ENCODE data around the gene RGS3. TPM values are rescaled to one million over a fixed set of nuclear protein-coding genes. Genes with fewer than 3 reads are reported as not detected.

The RGS3 gene
- total RNA-seq, 2 donors from 2014 or later: 36.5 to 48.2 TPM

DNA sequence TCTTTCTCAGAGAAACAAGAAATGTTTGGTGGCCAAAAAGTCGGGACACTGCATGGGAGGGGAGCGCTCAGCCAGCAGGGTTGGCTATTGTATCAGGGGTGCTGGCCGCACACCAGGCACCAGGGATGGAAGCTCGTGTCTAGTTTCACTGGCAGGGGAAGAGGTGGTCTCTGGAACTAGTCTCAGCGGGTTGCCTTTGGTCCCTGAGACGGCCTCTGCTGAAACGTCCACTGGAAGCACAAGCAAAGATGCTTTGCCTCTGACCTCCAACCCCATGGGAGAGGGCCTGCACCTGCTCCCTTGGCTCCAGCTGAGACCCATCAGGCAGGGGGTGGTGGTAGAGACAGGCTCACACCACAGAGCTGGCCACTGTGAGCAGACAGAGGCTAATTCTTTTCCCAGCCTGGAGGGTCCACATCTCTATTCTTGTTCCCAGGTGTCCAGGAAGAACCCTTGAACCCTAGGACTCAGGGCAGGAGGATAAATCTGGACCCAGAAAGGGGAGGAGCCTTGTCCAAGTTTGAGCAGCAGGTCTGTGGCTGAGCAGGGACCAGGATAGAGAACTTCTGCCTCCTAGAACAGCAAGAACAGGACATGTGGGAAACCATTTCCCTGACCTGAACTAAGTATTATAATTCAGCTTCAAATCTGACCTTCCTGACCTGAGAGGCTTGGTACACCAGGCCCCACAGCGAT lies 102.6 kb downstream of the RGS3 start:
- DNase-seq (no peak), ATAC-seq (replicated peaks in 1 of 2) (no peak)
- Mint-ChIP-seq H3K36me3 (ENCODE audit: insufficient read depth in 2 of 2) (no peaks in the 10 kb centered on the region), H3K9me3 (no peaks in the 10 kb centered on the region), H3K4me3 (no peak overlapping the region), H3K4me1 (ENCODE audit: low read depth) (peaks cover 7% of the 10 kb centered on the region), H3K27me3 (ENCODE audit: low read depth) (no peaks in the 10 kb centered on the region), H3K27ac (peak overlapping the region; percentile 5)

DNA sequence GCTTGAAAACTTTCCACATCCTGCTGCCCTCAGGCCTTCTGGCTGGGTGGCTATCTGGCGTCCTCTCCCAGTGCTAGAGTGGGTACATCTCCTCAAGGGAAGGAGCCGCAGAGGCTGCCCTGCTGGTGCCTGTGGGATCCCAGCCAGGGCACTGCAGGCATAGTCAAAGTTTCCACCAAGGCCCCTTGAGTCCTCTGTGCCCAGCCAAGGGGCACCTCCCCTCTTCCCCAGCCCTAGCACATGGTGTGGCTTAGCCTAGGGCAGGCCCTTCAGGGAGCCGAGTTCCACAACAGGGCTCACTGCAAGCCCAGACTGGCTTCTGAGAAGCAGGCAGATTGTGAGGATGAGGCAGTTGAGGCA lies 103.2 kb downstream of the RGS3 start:
- Mint-ChIP-seq H3K27ac (no peak overlapping the region), H3K36me3 (ENCODE audit: insufficient read depth in 2 of 2) (no peaks in the 10 kb centered on the region), H3K4me1 (ENCODE audit: low read depth) (peaks cover 12% of the 10 kb centered on the region), H3K9me3 (no peaks in the 10 kb centered on the region), H3K27me3 (ENCODE audit: low read depth) (no peaks in the 10 kb centered on the region), H3K4me3 (no peak overlapping the region)
- DNase-seq: no peak
- ATAC-seq (replicated peaks in 1 of 2): no peak

- Mint-ChIP-seq H3K36me3 (ENCODE audit: insufficient read depth in 2 of 2) (no peaks in the 10 kb centered on the region), H3K4me3 (no peak overlapping the region), H3K27me3 (ENCODE audit: low read depth) (no peaks in the 10 kb centered on the region), H3K27ac (no peak overlapping the region), H3K9me3 (no peaks in the 10 kb centered on the region), H3K4me1 (ENCODE audit: low read depth) (peaks cover 15% of the 10 kb centered on the region)
- no peak for ATAC-seq (replicated peaks in 1 of 2)
- DNase-seq: no peak
These were observed 104.0 kb downstream of the RGS3 start for GRCh38 chr9:113567361-113568080.

DNA sequence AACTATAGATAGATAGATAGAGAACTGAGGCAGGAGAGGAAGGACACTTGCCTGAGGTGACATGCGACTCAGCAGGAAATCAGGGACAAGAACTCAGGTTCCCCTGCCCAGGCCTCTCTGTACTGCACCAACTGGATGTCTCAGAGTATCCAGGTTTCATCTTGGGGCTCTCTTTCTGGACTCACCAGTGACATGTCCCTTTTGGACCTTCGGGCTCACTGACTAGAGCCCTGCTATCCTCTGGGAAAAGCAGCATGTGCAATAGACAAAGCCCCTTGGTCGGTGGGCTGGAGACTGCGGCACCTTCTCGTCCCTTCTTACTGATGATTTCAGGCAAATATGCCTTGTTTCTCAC lies 104.5 kb downstream of the RGS3 start:
- no peaks in the 10 kb centered on the region for H3K36me3 Mint-ChIP-seq (ENCODE audit: insufficient read depth in 2 of 2)
- H3K4me3 Mint-ChIP-seq: no peak overlapping the region
- DNase-seq (no peak), ATAC-seq (replicated peaks in 1 of 2) (no peak)
- H3K4me1 Mint-ChIP-seq (ENCODE audit: low read depth): peaks cover 15% of the 10 kb centered on the region
- H3K27me3 Mint-ChIP-seq (ENCODE audit: low read depth): no peaks in the 10 kb centered on the region
- no peaks in the 10 kb centered on the region for H3K9me3 Mint-ChIP-seq
- no peak overlapping the region for H3K27ac Mint-ChIP-seq

- ATAC-seq (replicated peaks in 1 of 2) (no peak), DNase-seq (no peak)
- no peak overlapping the region for H3K4me3 Mint-ChIP-seq
- H3K4me1 Mint-ChIP-seq (ENCODE audit: low read depth): peaks cover 15% of the 10 kb centered on the region
- no peaks in the 10 kb centered on the region for H3K9me3 Mint-ChIP-seq
- H3K27ac Mint-ChIP-seq: no peak overlapping the region
- no peaks in the 10 kb centered on the region for H3K36me3 Mint-ChIP-seq (ENCODE audit: insufficient read depth in 2 of 2)
- H3K27me3 Mint-ChIP-seq (ENCODE audit: low read depth): no peaks in the 10 kb centered on the region
These were observed 105.2 kb downstream of the RGS3 start for GRCh38 chr9:113568571-113569321.

GRCh38 chr9:113569472-113570060 lies 106.0 kb downstream of the RGS3 start:
- H3K27me3 Mint-ChIP-seq (ENCODE audit: low read depth): no peaks in the 10 kb centered on the region
- peaks cover 23% of the 10 kb centered on the region for H3K4me1 Mint-ChIP-seq (ENCODE audit: low read depth)
- H3K4me3 Mint-ChIP-seq: no peak overlapping the region
- H3K9me3 Mint-ChIP-seq: no peaks in the 10 kb centered on the region
- no peaks in the 10 kb centered on the region for H3K36me3 Mint-ChIP-seq (ENCODE audit: insufficient read depth in 2 of 2)
- H3K27ac Mint-ChIP-seq: no peak overlapping the region
- no peak for ATAC-seq (replicated peaks in 1 of 2)
- no peak for DNase-seq

DNA sequence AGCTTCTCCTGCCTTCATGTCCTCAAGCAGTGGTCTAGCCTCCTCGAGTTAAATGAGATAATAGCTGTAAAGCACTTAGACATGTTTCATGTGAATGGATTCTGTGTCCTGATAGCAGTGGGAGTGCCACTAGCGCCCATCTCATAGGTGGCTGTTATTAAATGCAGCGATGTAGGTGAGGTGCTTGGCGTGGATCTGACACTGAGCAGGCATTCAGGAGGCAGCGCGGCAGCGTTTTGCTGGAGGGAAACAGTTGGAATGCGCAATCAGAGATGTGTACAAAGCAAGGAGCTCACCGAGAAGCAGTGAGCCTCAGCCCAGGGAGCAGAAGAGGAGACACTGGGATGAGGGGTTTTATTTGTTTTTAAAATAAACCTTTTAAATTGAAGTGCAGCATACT lies 106.6 kb downstream of the RGS3 start:
- no peak for ATAC-seq (replicated peaks in 1 of 2)
- H3K4me1 Mint-ChIP-seq (ENCODE audit: low read depth): peaks cover 20% of the 10 kb centered on the region
- no peaks in the 10 kb centered on the region for H3K36me3 Mint-ChIP-seq (ENCODE audit: insufficient read depth in 2 of 2)
- H3K27me3 Mint-ChIP-seq (ENCODE audit: low read depth): no peaks in the 10 kb centered on the region
- DNase-seq: no peak
- H3K4me3 Mint-ChIP-seq: no peak overlapping the region
- no peaks in the 10 kb centered on the region for H3K9me3 Mint-ChIP-seq
- H3K27ac Mint-ChIP-seq: no peak overlapping the region

DNA sequence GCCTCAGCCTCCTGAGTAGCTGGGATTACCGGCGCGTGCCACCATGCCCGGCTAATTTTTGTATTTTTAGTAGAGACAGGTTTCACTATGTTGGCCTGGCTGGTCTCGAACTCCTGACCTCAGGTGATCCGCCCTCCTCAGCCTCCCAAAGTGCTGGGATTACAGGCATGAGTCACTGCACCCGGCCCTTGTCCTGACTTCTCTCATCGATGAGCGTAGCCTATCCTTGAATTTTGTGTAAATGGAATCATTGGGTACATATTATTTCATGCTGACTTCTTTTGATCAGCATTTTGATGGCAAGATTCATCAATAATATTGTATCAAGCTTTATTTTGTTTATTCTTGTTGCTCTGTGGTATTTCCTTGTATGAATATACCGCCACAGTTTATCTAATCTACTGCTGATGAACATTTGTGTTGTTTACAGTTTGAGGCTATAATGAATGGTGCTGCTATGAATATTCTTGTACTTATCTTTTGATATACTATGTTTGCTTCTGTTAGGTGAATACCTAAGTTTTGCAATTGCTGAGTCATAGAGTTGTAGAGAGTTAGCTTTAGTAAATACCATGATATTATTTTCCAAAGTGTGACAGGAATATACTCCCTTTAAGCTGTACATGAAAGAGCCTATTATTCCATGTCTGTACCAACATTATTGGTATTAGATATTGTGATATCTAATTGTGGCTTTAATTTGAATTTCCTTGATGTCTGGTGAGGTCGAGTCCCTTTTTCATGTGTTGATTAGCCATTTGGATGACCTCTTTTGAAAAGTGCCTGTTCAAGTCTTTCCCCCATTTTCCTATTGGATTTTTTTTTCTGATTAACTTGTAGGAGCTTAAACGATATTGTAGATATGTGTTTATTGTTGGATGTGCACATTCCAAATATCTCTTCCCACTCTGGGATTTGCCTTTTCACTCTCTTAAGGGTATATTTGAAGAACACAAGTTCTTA lies 107.5 kb downstream of the RGS3 start:
- Mint-ChIP-seq H3K27ac (peak overlapping the region; percentile 16), H3K4me3 (no peak overlapping the region), H3K4me1 (ENCODE audit: low read depth) (peaks cover 18% of the 10 kb centered on the region), H3K36me3 (ENCODE audit: insufficient read depth in 2 of 2) (no peaks in the 10 kb centered on the region), H3K9me3 (no peaks in the 10 kb centered on the region), H3K27me3 (ENCODE audit: low read depth) (no peaks in the 10 kb centered on the region)
- ATAC-seq (replicated peaks in 1 of 2): no peak
- DNase-seq: no peak

DNA sequence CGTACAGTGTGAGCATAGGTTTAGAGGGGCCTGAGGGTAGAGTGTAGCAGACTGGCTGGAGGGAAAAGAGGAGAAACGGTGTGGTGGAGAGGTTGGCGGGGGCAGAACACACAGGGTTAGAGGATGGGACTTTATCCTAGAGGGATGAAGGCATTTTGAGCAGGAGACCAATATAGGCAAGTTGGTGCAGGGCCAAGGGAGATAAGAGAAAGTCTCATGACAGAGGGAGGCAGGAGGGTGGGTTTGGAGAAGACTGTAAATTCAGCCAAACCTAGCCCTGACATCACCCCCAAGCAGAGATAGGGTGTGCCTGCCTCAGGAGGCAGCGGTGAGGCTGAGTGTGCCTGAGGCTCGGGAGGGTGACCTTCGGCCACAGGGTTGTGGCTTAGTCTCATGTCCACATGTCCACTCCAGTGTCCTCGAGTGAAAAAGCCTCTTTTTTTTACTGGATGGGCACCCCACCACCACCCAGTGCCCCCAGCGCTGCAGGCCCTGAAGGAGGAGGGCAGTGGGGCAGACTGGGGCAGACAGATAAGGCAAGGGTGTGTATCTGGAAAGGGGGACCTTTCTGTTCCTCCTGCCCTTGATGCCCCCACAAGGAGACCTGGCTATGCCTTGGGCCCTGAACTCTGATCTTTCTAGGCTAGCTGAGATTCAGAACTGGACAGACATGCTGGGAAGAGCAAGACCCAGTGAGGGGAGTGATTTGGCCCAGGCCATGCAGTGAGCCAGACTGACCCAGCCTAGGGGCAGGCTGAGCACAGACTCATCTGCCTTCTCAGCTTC lies 108.7 kb downstream of the RGS3 start:
- Mint-ChIP-seq H3K4me3 (no peak overlapping the region), H3K9me3 (no peaks in the 10 kb centered on the region), H3K4me1 (ENCODE audit: low read depth) (peaks cover 20% of the 10 kb centered on the region), H3K36me3 (ENCODE audit: insufficient read depth in 2 of 2) (no peaks in the 10 kb centered on the region), H3K27ac (no peak overlapping the region), H3K27me3 (ENCODE audit: low read depth) (no peaks in the 10 kb centered on the region)
- DNase-seq (no peak), ATAC-seq (replicated peaks in 1 of 2) (no peak)

- H3K27me3 Mint-ChIP-seq (ENCODE audit: low read depth): no peaks in the 10 kb centered on the region
- peaks cover 30% of the 10 kb centered on the region for H3K4me1 Mint-ChIP-seq (ENCODE audit: low read depth)
- no peak overlapping the region for H3K4me3 Mint-ChIP-seq
- peak overlapping the region; percentile 34 for H3K27ac Mint-ChIP-seq
- ATAC-seq (replicated peaks in 1 of 2) (no peak), DNase-seq (no peak)
- H3K36me3 Mint-ChIP-seq (ENCODE audit: insufficient read depth in 2 of 2): no peaks in the 10 kb centered on the region
- no peaks in the 10 kb centered on the region for H3K9me3 Mint-ChIP-seq
These were observed 109.8 kb downstream of the RGS3 start for GRCh38 chr9:113573046-113573958.

DNA sequence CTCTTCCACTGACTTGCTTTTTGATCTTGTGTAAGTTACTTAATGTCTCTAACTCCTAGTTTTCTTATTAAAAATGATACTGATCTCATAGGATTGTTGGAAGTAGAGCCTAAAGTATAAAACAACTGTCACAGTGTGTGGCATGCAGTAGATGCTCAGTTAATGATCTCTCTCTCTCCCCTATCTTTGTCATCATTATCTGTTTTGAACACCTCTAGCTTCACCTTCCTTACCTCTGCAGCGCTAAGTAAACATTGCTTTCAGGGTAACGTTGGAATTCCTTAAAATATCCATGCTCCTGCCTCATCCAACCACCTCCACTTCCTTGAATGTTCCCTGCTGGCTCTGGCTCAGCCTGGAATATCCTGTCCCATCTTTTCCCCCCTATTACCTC lies 110.4 kb downstream of the RGS3 start:
- Mint-ChIP-seq H3K36me3 (ENCODE audit: insufficient read depth in 2 of 2) (no peaks in the 10 kb centered on the region), H3K27ac (no peak overlapping the region), H3K4me1 (ENCODE audit: low read depth) (peaks cover 37% of the 10 kb centered on the region), H3K27me3 (ENCODE audit: low read depth) (no peaks in the 10 kb centered on the region), H3K9me3 (no peaks in the 10 kb centered on the region), H3K4me3 (no peak overlapping the region)
- DNase-seq (no peak), ATAC-seq (replicated peaks in 1 of 2) (no peak)

Data from activated T-cell treated with anti-CD3 and anti-CD28 coated beads, Interleukin-2, amount 50 U/mL, for 72 hours (primary cell).